KBM-7 (cell line): ENCODE data around the gene ABCD1.
"Not testable (repeated sequence)": the region's sequence is repeated elsewhere in the genome, so short reads cannot be mapped to it uniquely, and the experiment has no call there.

Experiments used
- DNase-seq: peaks from one replicate; pipeline ENCODE4 v3.0.0-alpha.2; 2015
- in situ Hi-C: fragments of 300-500 bp; cut with MboI; formaldehyde crosslinking; loops from 2 replicates; pipeline ENCODE4 v1.14.3; 2020; ENCODE audit warnings: low sequenced_read_pairs, low pct_unique_long_range_greater_than_20kb, mixed read lengths

Gene ABCD1

GRCh38 chrX:153693216-153694086, 31.2 kb upstream of the ABCD1 start:
- in situ Hi-C loops: no loop called here
- no peak for DNase-seq

GRCh38 chrX:153694256-153694655, 30.4 kb upstream of the ABCD1 start:
- in situ Hi-C loops, DNase-seq: not testable (repeated sequence)

- no peak for DNase-seq
- in situ Hi-C loops: no loop called here
These were observed 29.9 kb upstream of the ABCD1 start for GRCh38 chrX:153694687-153695270.

- in situ Hi-C loops: no loop called here
These were observed 28.6 kb upstream of the ABCD1 start for GRCh38 chrX:153696100-153696499.

GRCh38 chrX:153696538-153696937, 28.1 kb upstream of the ABCD1 start:
- in situ Hi-C loops, DNase-seq: not testable (repeated sequence)

More at GRCh38 chrX:153696100-153696499, 28.6 kb upstream of the ABCD1 start:
- DNase-seq: no peak

GRCh38 chrX:153696986-153697722, 27.5 kb upstream of the ABCD1 start:
- in situ Hi-C loops, DNase-seq: not testable (repeated sequence)

- DNase-seq: no peak
- in situ Hi-C loops: no loop called here
These were observed 26.5 kb upstream of the ABCD1 start for GRCh38 chrX:153697924-153698865.

GRCh38 chrX:153699210-153699783, 25.4 kb upstream of the ABCD1 start:
- DNase-seq, in situ Hi-C loops: not testable (repeated sequence)

GRCh38 chrX:153699784-153700371, 24.8 kb upstream of the ABCD1 start:
- in situ Hi-C loops, DNase-seq: not testable (repeated sequence)

- in situ Hi-C loops: no loop called here
- DNase-seq: no peak
These were observed 24.2 kb upstream of the ABCD1 start for GRCh38 chrX:153700376-153700945.

GRCh38 chrX:153700967-153701366, 23.7 kb upstream of the ABCD1 start:
- DNase-seq: no peak
- in situ Hi-C loops: no loop called here

- in situ Hi-C loops: no loop called here
- no peak for DNase-seq
These were observed 22.9 kb upstream of the ABCD1 start for GRCh38 chrX:153701706-153702105.

- no peak for DNase-seq
- in situ Hi-C loops: no loop called here
These were observed 22.2 kb upstream of the ABCD1 start for GRCh38 chrX:153702336-153703035.

- DNase-seq: no peak
- in situ Hi-C loops: no loop called here
These were observed 21.7 kb upstream of the ABCD1 start for GRCh38 chrX:153703036-153703370.

- in situ Hi-C loops: no loop called here
- no peak for DNase-seq
These were observed 20.6 kb upstream of the ABCD1 start for GRCh38 chrX:153704021-153704526.

GRCh38 chrX:153704631-153705402, 19.8 kb upstream of the ABCD1 start:
- DNase-seq, in situ Hi-C loops: not testable (repeated sequence)
